Measurements from ENCODE around the gene POLR1E. TPM values are rescaled to one million over a fixed set of nuclear protein-coding genes. Genes with fewer than 3 reads are reported as not detected.

The POLR1E gene
- total and polyA plus RNA-seq, 5 donors from 2014 or later = 11.2 to 26.9 (median 13.9) TPM

DNA sequence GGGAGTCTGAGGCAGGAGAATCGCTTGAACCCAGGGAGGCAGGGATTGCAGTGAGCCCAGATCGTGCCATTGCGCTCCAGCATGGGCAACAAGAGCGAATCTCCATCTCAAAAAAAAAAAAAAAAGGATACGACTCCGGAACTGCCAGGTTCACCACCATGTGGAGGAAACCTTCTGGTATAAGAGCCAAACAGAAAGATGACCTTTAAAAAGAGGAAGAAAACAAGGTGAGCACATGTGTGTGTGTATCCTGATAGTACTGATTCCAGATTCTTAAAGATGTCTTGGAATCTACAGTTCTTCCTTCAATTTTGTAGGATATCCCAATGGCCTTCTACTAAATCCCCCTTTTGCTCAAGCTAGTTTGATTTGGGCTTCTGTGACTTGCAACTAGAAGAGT, 56.7 kb downstream of the POLR1E start:
- Mint-ChIP-seq H3K36me3 (peaks cover 7% of the 10 kb centered on the region), H3K4me1 (no peaks in the 10 kb centered on the region), H3K4me3 (no peak overlapping the region), H3K27ac (no peak overlapping the region), H3K9me3 (no peaks in the 10 kb centered on the region), H3K27me3 (peaks cover 8% of the 10 kb centered on the region)
- Histone ChIP-seq H3K9me3 (ENCODE audit: control insufficient read depth in 2 of 2, low read length in 2 of 2) (no peaks in the 10 kb centered on the region), H3K4me1 (ENCODE audit: control insufficient read depth, insufficient read depth, low read length, poor library complexity, severe bottlenecking) (no peaks in the 10 kb centered on the region), H3K27ac (ENCODE audit: insufficient read depth, low read length, poor library complexity, severe bottlenecking) (no peak overlapping the region), H3K27me3 (ENCODE audit: control insufficient read depth, insufficient read depth, low read length) (no peaks in the 10 kb centered on the region), H3K36me3 (ENCODE audit: control insufficient read depth, insufficient read depth, low read length) (no peaks in the 10 kb centered on the region), H3K4me3 (ENCODE audit: low read depth, low read length) (no peak overlapping the region)
- DNase-seq (no peak), ATAC-seq (ENCODE audit: low read depth in 2 of 2) (no peak)

DNA sequence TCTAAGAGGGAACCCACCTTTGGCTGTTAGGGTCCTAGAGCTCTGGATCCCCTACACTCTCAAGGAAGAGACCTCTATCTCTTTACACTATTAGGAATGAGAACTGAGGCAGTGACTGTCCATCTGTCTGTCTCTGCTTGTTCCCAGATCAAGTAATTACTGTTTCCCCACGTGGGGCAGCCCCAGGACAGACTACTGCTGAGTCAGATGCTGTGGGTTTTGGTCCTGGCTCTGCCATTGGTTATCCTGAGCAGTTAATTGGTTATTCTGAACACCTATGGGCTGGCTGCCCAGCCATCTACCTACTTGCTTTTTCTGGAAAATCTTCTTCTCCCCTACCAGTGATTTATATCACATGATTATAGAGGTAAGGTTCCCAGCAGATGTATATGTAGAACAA, 57.1 kb downstream of the POLR1E start:
- Mint-ChIP-seq H3K36me3 (peaks cover 7% of the 10 kb centered on the region), H3K4me1 (no peaks in the 10 kb centered on the region), H3K27me3 (peaks cover 11% of the 10 kb centered on the region), H3K9me3 (no peaks in the 10 kb centered on the region), H3K27ac (no peak overlapping the region), H3K4me3 (no peak overlapping the region)
- no peak for ATAC-seq (ENCODE audit: low read depth in 2 of 2)
- Histone ChIP-seq H3K27ac (ENCODE audit: insufficient read depth, low read length, poor library complexity, severe bottlenecking) (no peak overlapping the region), H3K4me3 (ENCODE audit: low read depth, low read length) (no peak overlapping the region), H3K9me3 (ENCODE audit: control insufficient read depth in 2 of 2, low read length in 2 of 2) (no peaks in the 10 kb centered on the region), H3K27me3 (ENCODE audit: control insufficient read depth, insufficient read depth, low read length) (no peaks in the 10 kb centered on the region), H3K36me3 (ENCODE audit: control insufficient read depth, insufficient read depth, low read length) (no peaks in the 10 kb centered on the region), H3K4me1 (ENCODE audit: control insufficient read depth, insufficient read depth, low read length, poor library complexity, severe bottlenecking) (no peaks in the 10 kb centered on the region)
- no peak for DNase-seq

DNA sequence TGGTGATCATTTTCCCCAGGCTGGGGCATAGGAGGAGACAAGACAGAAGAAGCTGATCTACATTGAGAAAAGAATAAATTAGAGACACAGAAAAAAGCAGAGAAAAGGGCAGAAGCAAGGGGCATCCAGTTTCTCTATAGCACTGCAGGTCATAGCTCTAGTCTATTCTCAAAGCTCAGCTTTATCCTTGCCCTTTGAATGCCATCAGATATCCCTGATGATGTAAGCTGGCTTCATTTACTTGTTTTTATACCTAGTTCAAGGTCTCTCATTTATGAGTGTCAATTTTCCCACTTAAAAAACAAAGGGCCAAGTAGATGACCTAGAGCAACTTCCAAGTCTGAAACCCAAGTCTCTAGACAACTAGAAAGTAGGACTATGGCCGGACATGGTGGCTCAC, 57.7 kb downstream of the POLR1E start:
- DNase-seq (no peak), ATAC-seq (ENCODE audit: low read depth in 2 of 2) (no peak)
- Histone ChIP-seq H3K4me1 (ENCODE audit: control insufficient read depth, insufficient read depth, low read length, poor library complexity, severe bottlenecking) (no peaks in the 10 kb centered on the region), H3K27me3 (ENCODE audit: control insufficient read depth, insufficient read depth, low read length) (no peaks in the 10 kb centered on the region), H3K4me3 (ENCODE audit: low read depth, low read length) (no peak overlapping the region), H3K27ac (ENCODE audit: insufficient read depth, low read length, poor library complexity, severe bottlenecking) (no peak overlapping the region), H3K9me3 (ENCODE audit: control insufficient read depth in 2 of 2, low read length in 2 of 2) (no peaks in the 10 kb centered on the region), H3K36me3 (ENCODE audit: control insufficient read depth, insufficient read depth, low read length) (no peaks in the 10 kb centered on the region)
- no peak overlapping the region for H3K27ac Mint-ChIP-seq
- peaks cover 0 to 2% (median 0%) of the 10 kb centered on the region in 4 donors for H3K4me1 Mint-ChIP-seq
- H3K4me3 Mint-ChIP-seq = no peak overlapping the region
- no peaks in the 10 kb centered on the region for H3K9me3 Mint-ChIP-seq
- H3K36me3 Mint-ChIP-seq = peaks cover 7% of the 10 kb centered on the region
- H3K27me3 Mint-ChIP-seq = peaks cover 14% of the 10 kb centered on the region

DNA sequence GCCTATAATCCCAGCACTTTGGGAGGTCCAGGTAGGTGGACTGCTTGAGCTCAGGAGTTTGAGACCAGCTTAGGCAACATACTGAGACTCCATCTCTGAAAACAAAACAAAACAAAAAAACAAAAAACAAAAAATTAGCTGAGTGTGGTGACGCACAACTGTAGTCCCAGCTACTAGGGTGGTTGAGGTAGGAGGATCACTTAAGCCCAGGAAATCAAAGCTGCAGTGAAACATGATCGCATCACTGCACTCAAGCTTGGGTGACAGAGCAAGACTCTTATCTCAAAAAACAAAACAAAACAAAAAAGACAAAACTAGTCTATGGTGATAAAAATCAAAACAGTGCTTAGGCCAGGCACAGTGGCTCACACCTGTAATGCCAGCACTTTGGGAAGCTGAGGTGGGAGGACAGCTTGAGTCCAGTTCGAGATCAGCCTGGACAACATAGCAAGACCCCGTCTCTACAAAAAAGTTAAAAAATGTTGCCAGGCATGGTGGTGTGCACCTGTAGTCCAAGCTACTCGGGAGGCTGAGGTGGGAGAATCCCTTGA, 61.7 kb downstream of the POLR1E start:
- H3K36me3 ChIP-seq (ENCODE audit: control insufficient read depth, insufficient read depth, low read length) = no peaks in the 10 kb centered on the region
- H3K27me3 ChIP-seq (ENCODE audit: control insufficient read depth, insufficient read depth, low read length) = no peaks in the 10 kb centered on the region
- no peak overlapping the region for H3K4me3 Mint-ChIP-seq
- ATAC-seq (ENCODE audit: low read depth in 2 of 2) = no peak
- H3K27ac ChIP-seq (ENCODE audit: insufficient read depth, low read length, poor library complexity, severe bottlenecking) = no peak overlapping the region
- no peaks in the 10 kb centered on the region for H3K4me1 ChIP-seq (ENCODE audit: control insufficient read depth, insufficient read depth, low read length, poor library complexity, severe bottlenecking)
- peaks cover 16% of the 10 kb centered on the region for H3K27me3 Mint-ChIP-seq
- no peak for DNase-seq
- no peaks in the 10 kb centered on the region for H3K9me3 Mint-ChIP-seq
- no peaks in the 10 kb centered on the region for H3K36me3 Mint-ChIP-seq
- H3K27ac Mint-ChIP-seq = no peak overlapping the region
- H3K4me3 ChIP-seq (ENCODE audit: low read depth, low read length) = no peak overlapping the region
- no peaks in the 10 kb centered on the region for H3K9me3 ChIP-seq (ENCODE audit: control insufficient read depth in 2 of 2, low read length in 2 of 2)
- peaks cover 0 to 5% (median 2%) of the 10 kb centered on the region in 4 donors for H3K4me1 Mint-ChIP-seq

DNA sequence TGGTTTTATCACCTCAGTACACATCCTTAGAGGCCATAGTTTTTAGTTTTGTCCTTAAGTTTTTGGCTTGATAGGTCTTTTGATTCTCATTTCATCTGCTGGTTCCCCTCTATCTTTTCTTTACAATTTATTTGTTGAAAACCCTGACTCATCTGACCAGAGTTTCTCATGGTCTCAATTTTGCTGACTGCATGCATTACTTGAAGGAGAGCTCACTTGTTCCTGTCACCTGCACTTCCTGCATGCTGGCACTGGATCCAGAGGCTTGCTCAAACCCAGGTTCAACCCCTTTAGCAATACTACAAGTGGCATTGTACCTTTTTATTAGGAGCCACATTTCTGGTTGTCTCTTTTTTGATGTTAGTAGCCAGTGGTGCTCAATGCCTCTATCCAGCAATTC, 63.8 kb downstream of the POLR1E start:
- peaks cover 16% of the 10 kb centered on the region for H3K27me3 Mint-ChIP-seq
- Histone ChIP-seq H3K36me3 (ENCODE audit: control insufficient read depth, insufficient read depth, low read length) (no peaks in the 10 kb centered on the region), H3K27ac (ENCODE audit: insufficient read depth, low read length, poor library complexity, severe bottlenecking) (no peak overlapping the region), H3K9me3 (ENCODE audit: control insufficient read depth in 2 of 2, low read length in 2 of 2) (no peaks in the 10 kb centered on the region), H3K4me3 (ENCODE audit: low read depth, low read length) (no peak overlapping the region), H3K4me1 (ENCODE audit: control insufficient read depth, insufficient read depth, low read length, poor library complexity, severe bottlenecking) (no peaks in the 10 kb centered on the region), H3K27me3 (ENCODE audit: control insufficient read depth, insufficient read depth, low read length) (no peaks in the 10 kb centered on the region)
- peak overlapping the region in 1 of 3 donors; percentile 61 for H3K27ac Mint-ChIP-seq
- H3K36me3 Mint-ChIP-seq = no peaks in the 10 kb centered on the region
- no peak overlapping the region for H3K4me3 Mint-ChIP-seq
- ATAC-seq (ENCODE audit: low read depth in 2 of 2) (no peak), DNase-seq (no peak)
- no peaks in the 10 kb centered on the region for H3K9me3 Mint-ChIP-seq
- peaks cover 0 to 5% (median 2%) of the 10 kb centered on the region in 4 donors for H3K4me1 Mint-ChIP-seq

DNA sequence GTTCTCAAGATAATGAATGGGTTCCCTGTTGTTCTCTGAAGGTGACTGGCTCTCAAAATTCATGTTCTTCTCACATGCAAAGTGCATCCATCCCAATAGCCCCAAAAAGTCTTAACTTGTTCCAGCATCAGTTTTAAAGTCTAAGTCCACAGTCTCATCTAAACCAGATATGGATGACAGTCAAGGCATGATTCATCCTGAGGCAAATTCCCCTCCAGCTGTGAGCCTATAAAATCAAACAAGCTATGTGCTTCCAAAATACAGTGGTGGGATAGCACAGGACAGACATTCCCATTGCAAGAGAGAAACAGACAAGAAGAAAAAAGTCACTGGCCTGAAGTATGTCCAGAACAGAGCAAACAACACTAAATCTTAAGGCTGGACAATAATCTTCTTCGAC, 65.0 kb downstream of the POLR1E start:
- Histone ChIP-seq H3K9me3 (ENCODE audit: control insufficient read depth in 2 of 2, low read length in 2 of 2) (no peaks in the 10 kb centered on the region), H3K4me1 (ENCODE audit: control insufficient read depth, insufficient read depth, low read length, poor library complexity, severe bottlenecking) (no peaks in the 10 kb centered on the region), H3K27me3 (ENCODE audit: control insufficient read depth, insufficient read depth, low read length) (no peaks in the 10 kb centered on the region), H3K27ac (ENCODE audit: insufficient read depth, low read length, poor library complexity, severe bottlenecking) (no peak overlapping the region), H3K4me3 (ENCODE audit: low read depth, low read length) (no peak overlapping the region), H3K36me3 (ENCODE audit: control insufficient read depth, insufficient read depth, low read length) (no peaks in the 10 kb centered on the region)
- DNase-seq = no peak
- H3K36me3 Mint-ChIP-seq = no peaks in the 10 kb centered on the region
- H3K4me1 Mint-ChIP-seq = peaks cover 0 to 5% (median 2%) of the 10 kb centered on the region in 4 donors
- no peak overlapping the region for H3K27ac Mint-ChIP-seq
- no peak for ATAC-seq (ENCODE audit: low read depth in 2 of 2)
- H3K27me3 Mint-ChIP-seq = peaks cover 16% of the 10 kb centered on the region
- H3K9me3 Mint-ChIP-seq = no peaks in the 10 kb centered on the region
- H3K4me3 Mint-ChIP-seq = no peak overlapping the region

DNA sequence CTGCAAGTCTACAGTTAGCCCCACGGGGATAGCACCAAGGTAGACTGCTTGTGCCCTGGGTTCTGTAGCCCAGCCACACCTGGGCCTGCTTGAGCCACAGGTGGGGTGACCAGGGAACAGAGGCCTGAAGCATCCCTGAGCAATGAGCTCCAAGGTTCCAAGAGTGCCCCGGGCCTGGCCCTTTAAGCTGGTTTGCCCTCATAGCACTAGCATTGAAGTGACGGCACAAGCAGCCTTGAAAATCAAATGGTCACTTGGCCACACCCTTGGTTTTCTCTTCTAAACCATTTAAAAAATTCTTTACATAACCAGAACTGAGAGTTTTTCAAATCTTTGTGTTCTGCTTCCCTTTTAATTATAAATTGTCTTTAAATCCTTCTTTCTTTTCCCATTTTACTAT, 65.7 kb downstream of the POLR1E start:
- no peak overlapping the region for H3K4me3 Mint-ChIP-seq
- no peaks in the 10 kb centered on the region for H3K9me3 Mint-ChIP-seq
- no peak overlapping the region for H3K27ac ChIP-seq (ENCODE audit: insufficient read depth, low read length, poor library complexity, severe bottlenecking)
- H3K4me1 ChIP-seq (ENCODE audit: control insufficient read depth, insufficient read depth, low read length, poor library complexity, severe bottlenecking) = no peaks in the 10 kb centered on the region
- no peak overlapping the region for H3K4me3 ChIP-seq (ENCODE audit: low read depth, low read length)
- no peaks in the 10 kb centered on the region for H3K27me3 ChIP-seq (ENCODE audit: control insufficient read depth, insufficient read depth, low read length)
- no peaks in the 10 kb centered on the region for H3K36me3 ChIP-seq (ENCODE audit: control insufficient read depth, insufficient read depth, low read length)
- H3K4me1 Mint-ChIP-seq = peaks cover 0 to 5% (median 2%) of the 10 kb centered on the region in 4 donors
- H3K27ac Mint-ChIP-seq = peak overlapping the region in 1 of 3 donors; percentile 8
- DNase-seq = no peak
- peaks cover 12% of the 10 kb centered on the region for H3K27me3 Mint-ChIP-seq
- H3K36me3 Mint-ChIP-seq = no peaks in the 10 kb centered on the region
- H3K9me3 ChIP-seq (ENCODE audit: control insufficient read depth in 2 of 2, low read length in 2 of 2) = no peaks in the 10 kb centered on the region
- no peak for ATAC-seq (ENCODE audit: low read depth in 2 of 2)

DNA sequence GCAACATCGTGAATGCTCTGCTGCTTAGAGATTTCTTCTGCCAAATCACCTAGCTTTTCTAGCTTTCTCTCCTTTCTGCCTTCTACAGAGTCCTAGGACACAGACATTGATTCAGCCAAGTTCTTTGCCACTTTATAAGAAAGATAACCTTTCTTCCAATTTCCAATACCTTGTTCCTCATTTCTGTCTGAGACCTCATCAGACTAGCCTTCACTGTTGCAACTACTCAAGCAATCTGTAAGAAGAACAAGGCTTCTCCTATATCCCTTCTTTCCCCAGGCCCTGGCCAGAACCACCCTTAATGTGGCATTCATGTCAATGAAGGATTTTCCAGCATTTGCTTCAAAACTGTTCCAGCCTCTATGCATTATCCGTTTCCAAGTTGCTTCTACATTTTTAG, 66.1 kb downstream of the POLR1E start:
- H3K27ac ChIP-seq (ENCODE audit: insufficient read depth, low read length, poor library complexity, severe bottlenecking) = no peak overlapping the region
- H3K9me3 ChIP-seq (ENCODE audit: control insufficient read depth in 2 of 2, low read length in 2 of 2) = no peaks in the 10 kb centered on the region
- DNase-seq = no peak
- Mint-ChIP-seq H3K4me3 (no peak overlapping the region), H3K27me3 (peaks cover 12% of the 10 kb centered on the region), H3K4me1 (peaks cover 0 to 5% (median 2%) of the 10 kb centered on the region in 4 donors), H3K9me3 (no peaks in the 10 kb centered on the region), H3K36me3 (no peaks in the 10 kb centered on the region), H3K27ac (peak overlapping the region in 1 of 3 donors; percentile 8)
- no peaks in the 10 kb centered on the region for H3K27me3 ChIP-seq (ENCODE audit: control insufficient read depth, insufficient read depth, low read length)
- no peaks in the 10 kb centered on the region for H3K36me3 ChIP-seq (ENCODE audit: control insufficient read depth, insufficient read depth, low read length)
- H3K4me3 ChIP-seq (ENCODE audit: low read depth, low read length) = no peak overlapping the region
- no peaks in the 10 kb centered on the region for H3K4me1 ChIP-seq (ENCODE audit: control insufficient read depth, insufficient read depth, low read length, poor library complexity, severe bottlenecking)
- ATAC-seq (ENCODE audit: low read depth in 2 of 2) = no peak
